ENCODE data around the gene SIAH1.
"Not testable (repeated sequence)": the region's sequence is repeated elsewhere in the genome, so short reads cannot be mapped to it uniquely, and the experiment has no call there.

Gene SIAH1

DNA sequence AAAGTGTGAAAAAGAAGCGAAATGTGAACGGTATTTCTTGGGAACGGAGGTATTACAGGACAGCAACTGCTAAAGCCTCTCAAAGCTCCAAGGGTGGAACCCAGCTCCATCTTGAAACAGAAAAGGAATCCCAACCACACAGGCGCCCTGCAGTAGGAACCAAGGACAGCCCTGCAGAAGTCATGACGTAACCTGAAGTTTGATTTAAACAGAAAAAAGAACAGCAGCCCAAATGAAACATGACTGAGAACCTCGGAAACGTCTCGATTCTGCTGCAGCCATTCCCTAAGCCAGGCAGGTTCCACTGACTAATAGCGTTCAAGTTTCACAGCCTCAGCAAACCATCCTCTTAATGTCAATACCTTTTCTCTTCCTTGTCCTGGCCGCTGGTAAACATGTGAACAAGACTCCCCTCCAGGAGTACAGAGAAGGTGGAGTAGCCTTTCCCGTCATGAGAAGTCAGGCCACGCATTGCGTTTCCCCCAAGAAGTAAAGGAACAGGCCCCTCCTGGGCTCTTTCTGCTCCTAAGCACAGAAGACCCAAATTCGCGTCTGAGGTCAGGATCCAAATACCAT lies 20.1 kb downstream of the SIAH1 start:
- no peak for DNase-seq

DNA sequence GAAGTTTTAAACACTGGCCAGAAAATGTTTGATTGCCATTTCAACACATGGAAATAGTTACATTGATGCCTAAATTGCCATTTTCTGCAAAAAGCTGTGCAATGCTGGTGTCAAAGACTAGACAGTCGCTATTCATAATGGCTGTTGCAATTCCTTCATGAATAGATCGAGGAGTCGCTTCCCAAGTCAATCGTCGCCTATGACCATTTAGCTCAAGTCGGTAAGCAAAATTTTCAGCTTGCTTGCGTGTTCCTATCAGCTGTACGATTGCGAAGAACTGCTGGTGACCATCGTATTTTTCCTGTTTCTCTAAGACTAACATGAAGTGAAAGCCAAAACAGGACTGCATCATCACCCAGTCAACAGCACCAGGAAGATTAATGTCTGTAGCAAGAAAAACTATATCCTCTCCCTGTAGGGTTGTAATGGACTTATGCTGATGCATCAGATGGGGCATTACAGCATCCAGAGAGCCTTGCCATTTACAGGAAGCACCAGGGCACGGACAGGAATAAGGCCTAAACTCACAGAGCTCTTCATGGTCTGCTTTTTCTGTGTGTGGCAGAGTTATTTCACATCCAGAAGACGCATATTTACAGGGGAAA lies 23.6 kb downstream of the SIAH1 start:
- no peak for DNase-seq

DNA sequence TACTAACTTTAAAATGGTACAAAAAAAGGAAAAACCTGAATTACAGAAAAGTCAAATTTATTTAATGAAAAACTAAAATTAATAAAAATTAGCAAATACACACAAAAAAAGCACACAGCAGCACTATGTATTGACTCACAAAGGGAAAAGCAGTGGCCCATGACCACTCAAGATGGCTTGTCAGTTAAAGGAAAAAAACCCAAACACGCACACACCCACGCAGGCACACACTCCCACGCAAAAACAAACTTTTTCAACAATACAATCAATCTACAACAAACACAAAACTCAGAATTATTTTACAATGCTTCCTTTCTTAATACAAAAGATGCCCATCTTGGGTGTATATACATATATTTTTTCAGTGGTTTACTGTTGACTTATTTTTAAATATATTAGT lies 24.2 kb downstream of the SIAH1 start:
- no peak for DNase-seq

DNA sequence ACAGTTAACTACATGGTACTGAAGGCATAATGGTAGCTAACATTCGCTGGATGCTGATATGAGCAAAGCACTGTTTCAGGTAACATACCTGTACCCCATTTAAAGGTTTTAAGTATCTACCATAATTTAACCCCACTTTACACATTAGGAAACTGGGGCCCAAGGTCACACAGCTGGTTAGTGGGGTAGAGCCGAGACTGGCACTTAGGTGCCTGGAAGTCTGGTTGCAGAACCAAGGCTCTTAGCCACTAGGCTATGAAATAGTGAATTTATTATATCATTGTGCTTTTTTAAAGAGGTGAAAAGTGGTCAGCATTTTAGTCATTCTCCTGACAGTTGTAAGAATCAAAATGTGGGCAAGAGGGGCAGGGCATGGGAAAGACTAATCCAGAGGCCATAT lies 25.2 kb downstream of the SIAH1 start:
- DNase-seq, result no peak

DNA sequence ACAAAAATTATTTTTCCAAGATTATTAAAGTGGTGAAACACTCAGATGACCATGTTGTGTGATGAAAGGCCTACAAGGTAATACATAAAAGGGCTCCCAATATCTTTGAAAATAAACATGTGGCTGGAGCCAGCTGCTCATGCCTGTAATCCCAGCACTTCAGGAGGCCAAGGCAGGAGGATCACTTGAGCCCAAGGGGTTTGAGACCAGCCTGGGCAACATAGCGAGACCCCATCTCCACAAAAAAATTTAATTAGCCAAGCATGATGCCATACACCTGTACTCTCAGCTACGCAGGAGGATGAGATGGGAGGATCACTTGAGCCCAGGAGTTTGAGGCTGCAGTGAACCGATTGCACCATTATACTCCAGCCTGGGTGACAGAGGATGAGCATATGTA lies 26.8 kb downstream of the SIAH1 start:
- no peak for DNase-seq

DNA sequence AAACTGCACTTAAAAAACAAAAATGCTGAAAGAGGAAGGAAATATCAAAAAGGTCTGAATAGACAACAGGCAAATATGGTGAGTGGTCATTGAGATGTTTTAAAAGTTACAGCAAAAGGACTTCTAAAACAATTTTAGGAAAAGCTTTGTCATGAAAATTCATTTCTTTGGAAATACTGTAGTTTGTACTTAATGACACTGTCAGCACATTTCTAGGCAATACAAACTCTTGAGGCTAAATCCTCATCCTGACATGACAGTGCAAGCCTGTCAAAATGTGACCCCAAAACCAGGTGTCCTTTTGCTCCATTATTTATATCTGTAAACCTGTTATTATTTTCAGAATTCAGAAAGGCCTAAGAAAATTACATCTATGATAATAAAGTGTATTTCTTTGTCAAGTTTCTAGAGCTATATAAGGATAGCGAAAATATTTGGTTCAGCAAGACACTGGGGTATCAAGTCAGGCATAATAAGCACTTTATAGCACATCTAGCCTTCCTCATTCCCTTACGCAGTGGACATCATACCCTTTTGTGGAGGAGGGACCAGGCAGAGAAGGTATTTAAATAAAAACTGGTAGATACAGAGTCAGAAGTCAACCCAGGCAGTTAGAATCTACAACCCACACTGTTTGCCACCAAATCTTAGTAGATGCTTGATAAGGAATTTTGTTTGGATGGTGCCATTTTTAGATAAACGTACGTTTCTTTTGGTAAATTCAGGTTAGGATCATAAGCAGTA lies 28.4 kb downstream of the SIAH1 start:
- DNase-seq, result no peak

DNA sequence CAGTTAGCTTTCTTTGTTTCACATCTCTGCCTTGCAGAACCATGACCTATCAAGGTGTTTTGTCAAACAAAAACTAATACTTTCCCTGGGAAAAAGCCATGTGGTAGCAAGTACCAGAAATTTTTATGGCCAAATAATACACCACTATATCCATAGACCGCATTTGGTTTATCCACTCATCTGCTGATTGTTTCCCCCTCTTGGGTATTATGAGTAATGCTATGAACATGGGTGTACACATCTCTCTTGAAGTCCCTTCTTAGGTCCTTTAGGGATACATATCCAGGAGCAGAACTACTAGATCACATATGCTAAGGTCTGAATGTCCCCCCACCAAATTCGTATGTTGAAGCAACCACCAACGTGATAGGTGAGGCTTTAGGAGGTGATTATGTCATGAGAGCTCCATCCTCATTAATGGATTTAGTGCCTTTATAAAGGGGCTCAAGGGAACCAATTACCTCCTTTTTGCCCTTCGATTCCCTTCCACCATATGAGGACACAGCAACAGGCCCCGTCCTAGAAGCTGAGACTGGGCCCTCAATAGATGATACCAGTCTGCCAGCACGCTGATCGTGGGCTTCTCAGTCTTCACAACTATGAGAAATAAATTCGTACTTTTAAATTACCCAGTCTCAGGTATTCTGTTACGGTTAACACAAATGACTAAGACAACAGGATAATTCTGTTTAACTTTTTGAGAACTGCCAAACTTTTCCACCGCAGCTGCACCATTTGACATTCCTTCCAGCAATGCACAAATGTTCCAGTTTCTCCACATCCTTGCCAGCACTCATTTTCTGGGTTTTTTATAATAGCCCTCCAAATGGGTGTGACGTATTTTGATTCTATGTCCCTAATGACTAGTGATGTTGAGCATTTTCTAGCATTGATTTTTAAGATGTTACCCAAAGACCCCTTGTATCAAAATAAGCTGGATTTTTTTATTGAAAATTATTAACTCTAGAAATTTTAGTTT lies 30.0 kb downstream of the SIAH1 start:
- no peak for DNase-seq

DNA sequence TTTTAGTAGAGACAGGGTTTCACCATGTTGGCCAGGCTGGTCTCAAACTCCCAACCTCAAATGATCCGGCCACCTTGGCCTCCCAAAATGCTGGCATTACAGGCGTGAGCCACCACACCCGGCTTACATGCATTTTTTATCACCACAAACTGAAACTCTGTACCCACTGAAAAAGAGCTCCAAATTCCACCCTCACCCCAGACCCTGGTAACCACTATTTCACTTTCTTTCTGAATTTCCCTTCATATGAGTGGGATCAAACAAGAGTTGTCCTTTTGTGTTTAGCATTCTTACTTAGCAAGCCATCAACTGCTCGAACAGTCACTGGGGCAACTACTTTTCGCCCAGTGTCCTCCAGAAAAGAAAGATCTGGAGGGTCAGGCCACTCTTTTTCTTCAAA lies 30.8 kb downstream of the SIAH1 start:
- DNase-seq, result not testable (repeated sequence)

DNA sequence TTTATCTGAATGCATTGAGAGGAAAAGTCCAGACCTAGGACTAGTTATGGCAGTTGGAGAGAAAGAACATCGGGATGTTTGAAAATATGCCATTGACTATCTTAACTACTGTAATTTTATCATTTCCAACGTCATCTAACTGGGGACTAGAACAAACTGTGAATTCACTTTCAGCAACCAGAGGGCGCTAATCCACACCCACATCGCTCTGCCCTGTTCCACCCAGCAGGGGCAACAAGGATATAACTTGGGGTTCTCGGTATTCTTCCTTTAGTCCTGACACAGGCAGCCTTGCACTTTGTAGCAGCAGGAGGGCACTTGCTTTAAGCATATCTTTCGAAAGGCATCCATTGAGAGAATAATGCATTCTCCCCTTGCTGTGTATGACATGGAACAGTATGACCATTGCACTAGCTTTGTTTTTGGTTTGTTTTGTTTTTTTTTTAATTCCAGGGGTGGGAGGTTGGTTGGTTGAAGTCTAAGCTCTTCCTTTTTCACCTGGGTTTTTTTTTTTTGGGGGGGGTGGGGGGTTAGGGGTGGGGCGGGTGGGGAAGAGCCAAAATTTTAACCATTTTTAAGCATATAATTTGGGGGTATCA lies 31.5 kb downstream of the SIAH1 start:
- DNase-seq, result peak; percentile 58

DNA sequence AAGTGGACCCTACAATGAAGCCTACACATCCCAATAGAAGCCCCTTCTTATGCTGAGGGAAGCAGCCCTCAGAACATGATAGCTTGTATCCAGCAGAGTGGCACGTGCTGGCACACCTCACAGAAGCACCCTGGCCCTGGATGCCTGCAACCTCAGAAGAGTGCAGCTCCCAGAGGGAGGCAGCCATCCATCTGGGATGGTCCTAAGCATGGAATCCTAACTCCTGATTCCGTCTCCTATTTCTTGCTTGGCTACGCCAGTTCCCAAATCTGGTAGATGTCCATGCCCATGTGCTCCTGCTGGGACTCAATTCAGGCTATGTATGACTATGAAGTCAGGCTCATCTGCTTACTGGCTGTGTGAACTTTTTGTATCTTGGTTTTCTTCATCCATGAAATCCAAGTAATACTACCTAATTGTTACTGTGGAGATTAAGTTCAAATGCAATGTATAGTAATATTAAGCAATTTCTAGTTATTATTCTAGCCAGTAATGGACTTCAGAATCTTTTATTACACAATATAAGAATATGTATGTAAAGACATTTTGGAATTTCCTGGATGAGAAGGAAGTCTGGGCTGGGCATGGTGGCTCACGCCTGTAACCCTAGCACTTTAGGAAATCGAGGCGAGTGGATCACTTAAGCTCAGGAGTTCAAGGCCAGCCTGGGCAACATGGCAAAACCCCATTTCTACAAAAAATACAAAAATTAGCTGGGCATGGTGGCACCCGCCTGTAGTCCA lies 32.4 kb downstream of the SIAH1 start:
- no peak for DNase-seq

DNA sequence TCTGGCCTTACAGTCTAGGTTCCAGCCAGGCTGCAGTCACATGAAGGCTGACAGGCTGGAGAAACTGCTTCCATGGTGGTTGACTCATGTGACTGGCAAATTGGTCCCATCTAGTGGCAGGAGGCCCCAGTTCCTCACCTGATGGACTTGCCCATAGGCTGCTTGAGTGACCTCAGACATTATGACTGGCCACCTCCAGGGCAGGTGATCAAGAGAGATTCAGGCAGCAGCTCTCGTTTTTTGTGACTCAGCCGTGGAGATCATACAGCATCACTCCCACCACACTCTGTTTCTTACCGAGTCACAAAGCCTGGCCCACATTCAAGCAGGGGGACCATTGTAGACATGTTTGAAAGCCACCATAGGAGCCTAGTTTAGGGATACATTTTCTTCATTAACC lies 34.5 kb downstream of the SIAH1 start:
- no peak for DNase-seq

DNA sequence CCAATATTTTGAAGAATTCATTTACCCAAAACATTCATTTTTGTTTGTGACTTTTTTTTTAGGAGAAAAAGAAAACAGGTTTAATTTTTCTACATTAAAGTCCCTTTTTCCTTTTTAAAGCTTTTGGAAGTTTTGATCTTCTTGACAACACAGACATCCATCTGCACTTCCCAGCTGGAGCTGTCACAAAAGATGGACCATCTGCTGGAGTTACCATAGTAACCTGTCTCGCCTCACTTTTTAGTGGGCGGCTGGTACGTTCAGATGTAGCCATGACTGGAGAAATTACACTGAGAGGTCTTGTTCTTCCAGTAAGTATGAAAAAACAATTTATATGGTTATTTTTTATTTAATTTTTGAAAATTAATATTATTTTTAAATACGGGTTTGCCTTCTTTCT lies 37.2 kb downstream of the SIAH1 start:
- no peak for DNase-seq

DNA sequence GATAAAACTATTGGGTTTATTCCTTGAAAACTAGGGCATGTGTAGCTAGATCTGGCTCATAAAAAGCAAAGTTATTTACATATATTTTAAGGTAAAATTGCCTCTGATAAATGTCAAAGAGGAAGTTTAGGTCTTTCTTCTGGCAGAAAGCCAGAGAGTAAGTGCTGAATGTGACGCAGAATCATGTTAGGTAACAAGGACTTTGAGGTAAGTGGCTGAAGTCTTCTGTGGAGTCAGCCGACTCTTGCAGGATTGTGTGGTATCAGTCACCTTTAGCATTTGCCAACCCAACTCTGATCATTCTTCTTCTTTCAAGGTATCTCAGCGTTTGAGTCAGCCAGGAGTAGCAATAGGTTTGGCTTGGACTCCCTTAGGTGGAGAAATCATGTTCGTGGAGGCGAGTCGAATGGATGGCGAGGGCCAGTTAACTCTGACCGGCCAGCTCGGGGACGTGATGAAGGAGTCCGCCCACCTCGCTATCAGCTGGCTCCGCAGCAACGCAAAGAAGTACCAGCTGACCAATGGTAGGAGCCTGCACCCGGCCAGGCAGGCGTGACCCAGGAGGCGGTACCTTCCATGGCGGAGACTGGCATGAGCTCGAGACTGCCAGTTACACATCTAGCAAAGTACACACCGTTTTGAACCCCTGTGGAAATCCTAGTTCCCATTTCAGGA lies 37.9 kb downstream of the SIAH1 start:
- DNase-seq, result no peak

DNA sequence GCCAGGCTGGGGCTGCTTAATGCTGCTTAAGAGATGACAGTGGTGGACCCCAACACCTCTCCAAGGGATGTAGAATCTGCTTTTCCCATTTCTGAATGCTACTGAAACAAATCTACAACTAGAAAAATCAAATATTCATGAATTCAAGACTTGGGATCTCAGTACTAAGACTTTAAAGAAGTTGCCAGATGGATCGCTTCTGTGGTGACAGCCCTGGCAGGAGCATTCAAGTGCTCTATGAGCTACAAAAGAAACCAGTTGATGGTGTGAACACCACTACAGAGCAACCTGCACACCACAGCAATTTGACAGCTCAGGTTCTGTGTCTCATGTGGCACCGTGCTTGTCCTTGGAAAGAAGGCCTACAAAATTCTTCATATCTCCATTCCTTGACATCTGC lies 42.6 kb downstream of the SIAH1 start:
- no peak for DNase-seq

DNA sequence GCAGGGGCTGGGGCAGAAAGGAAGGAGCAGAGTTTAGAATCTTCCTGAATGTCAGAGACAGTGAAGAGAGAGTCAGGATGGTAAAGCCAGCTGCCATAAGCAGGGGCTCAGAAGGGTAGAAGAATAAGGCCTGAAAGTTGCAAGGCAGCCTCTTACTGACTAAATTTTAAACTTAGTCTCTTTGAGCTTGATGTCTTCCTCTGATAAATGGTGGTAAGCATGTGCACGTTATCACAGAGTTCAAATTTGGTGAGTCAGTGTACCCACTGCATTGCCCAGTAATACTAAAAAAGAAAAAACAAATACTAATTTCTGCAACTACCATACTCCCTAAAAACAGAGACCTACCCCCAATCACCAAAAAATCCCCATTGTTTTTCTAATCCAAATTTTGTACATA lies 45.2 kb downstream of the SIAH1 start:
- DNase-seq, result no peak

DNA sequence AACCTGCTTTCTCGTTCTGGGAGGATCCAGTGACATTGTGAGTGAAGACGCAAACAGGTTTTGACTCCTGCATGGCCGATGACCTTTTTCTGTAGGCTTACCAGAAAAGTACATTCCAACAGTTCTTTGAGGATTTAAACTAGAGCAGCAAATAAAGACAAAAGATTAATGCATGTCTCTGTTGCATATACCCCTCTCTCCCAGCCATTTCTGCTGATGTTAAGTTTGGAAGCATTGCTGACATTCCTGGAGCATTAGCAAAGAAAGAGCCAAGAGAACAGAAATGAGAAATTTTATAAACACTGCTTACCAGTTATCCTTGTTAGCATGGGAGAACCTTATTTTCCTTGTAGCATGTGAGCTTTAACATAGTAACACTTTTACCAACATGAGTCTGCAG lies 49.3 kb downstream of the SIAH1 start:
- no peak for DNase-seq

DNA sequence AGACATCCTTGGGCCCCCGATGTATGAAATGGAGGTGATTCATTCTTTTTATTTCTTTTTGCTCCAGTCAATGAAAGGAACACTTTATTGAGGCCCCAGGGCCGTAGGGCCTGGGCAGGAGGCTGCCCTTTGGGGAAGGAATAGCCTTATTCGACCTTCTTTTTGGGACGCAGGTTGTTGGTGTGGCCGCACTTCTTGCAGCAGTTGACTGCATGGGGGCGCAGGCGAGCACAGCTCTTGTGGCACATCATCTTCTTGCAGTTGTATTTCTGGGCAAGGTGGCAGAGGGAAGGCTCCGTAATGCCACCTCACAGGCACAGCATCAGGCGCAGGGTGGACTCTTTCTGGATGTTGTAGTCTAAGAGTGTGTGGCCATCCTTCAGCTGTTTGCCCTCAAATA lies 50.9 kb downstream of the SIAH1 start:
- DNase-seq, result no peak

DNA sequence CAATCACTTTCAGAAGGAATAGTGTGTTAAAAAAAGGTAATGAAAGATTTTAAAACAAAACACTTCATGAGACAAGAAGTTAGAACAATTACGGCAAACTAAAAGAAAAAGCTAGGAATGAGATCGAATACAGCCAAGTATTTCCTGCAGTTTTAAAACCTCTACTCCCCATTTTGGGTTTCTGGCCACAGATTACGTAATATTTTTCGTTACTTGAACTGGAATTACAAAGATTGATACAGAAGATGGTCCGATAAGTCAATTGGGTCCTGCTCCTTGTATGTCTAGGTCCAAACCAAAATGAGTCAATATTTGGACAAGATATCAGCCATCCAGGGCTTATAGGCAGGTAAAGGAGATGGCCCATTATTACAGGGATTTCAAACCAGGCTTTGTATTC lies 52.2 kb downstream of the SIAH1 start:
- DNase-seq, result no peak

DNA sequence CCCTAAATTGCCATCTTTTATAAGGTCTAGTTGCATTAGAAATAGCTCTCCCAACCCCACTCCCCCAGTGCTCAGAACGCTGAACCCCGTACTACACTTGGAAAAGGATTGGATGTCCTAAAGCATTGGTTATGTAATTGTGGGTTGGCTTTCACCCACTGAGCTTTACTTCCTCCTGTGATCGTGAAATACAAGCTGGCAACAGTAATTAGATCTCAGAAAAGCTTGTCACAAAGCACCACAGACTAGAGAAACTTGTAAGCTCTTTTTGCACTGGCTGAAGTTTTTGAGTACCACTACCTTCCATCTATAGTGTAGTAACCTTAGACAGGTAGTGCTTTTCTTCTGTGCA lies 54.4 kb downstream of the SIAH1 start:
- no peak for DNase-seq

DNA sequence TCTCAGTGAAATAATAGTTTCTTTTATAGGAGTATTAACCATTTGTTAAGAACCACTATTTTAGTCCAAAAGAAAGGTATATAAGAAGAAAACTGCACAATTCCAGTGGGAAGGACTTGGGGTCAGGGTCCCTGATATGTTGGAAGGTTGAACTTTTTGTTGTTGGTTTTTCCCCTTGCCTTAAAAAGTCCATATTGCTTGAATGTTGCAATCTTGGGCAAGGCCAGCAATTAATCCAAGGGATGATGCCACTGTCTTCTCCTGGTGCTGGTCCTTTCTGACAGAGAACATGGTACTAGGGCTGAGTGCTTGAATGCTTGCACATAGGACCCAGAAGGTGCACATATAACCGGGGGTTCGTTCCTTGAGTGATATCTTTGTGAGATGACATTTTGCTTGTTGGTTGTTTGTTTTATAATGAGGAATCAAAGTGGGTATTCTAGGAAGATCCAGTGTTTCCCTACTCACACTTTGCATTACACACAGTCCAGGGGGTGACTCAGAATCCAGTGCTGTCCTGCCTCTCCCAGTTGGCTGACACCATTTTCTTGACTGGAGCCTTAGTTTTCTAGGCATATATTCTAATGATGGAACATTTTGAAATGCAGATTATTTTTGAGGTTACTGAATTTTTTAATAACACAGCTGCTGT lies 54.9 kb downstream of the SIAH1 start:
- no peak for DNase-seq

DNA sequence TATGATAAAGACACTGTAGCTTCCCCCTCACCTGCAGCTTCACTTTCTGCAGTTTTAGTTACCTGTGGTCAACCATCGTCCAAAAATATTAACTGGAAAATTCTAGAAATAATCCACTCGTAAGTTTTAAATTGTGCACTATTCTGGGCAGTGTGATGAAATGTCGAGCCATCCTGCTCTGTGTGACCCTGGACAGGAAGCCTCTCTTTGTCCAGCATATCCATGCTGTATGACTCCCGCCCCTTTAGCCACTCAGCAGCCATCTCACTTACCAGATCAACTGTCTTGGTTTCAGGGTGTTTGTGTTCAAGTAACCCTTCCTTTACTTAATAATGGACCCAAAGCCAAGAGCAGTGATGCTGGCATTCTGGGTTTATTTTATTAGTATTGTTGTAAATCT lies 56.1 kb downstream of the SIAH1 start:
- no peak for DNase-seq
